Hepatocyte (in vitro differentiated cells): Measurements from ENCODE around the gene FLYWCH1.

Experiments used
- CTCF ChIP-seq: fragments of 200-600 bp; sonication (generic); IDR thresholded peaks from 2 replicates; pipeline ENCODE4 v1.5.1; 2016; ENCODE audit warnings: antibody characterized with exemption, mild to moderate bottlenecking; ENCODE audit not compliant: poor library complexity
- EZH2 ChIP-seq: fragments of 200-600 bp; sonication (generic); IDR thresholded peaks from 2 replicates; pipeline ENCODE4 v1.6.1; 2016; ENCODE audit warnings: antibody characterized with exemption, mild to moderate bottlenecking, borderline replicate concordance

- TF ChIP-seq CTCF = no peak
- TF ChIP-seq EZH2 = no peak
Observed at GRCh38 chr16:2881783-2882649, 29.7 kb upstream of the FLYWCH1 start.
